ENCODE results near the gene CCER1. TPM values are rescaled to one million over a fixed set of nuclear protein-coding genes. Genes with fewer than 3 reads are reported as not detected.

The CCER1 gene
- total RNA-seq, 4 donors from 2014 or later: not detected

DNA sequence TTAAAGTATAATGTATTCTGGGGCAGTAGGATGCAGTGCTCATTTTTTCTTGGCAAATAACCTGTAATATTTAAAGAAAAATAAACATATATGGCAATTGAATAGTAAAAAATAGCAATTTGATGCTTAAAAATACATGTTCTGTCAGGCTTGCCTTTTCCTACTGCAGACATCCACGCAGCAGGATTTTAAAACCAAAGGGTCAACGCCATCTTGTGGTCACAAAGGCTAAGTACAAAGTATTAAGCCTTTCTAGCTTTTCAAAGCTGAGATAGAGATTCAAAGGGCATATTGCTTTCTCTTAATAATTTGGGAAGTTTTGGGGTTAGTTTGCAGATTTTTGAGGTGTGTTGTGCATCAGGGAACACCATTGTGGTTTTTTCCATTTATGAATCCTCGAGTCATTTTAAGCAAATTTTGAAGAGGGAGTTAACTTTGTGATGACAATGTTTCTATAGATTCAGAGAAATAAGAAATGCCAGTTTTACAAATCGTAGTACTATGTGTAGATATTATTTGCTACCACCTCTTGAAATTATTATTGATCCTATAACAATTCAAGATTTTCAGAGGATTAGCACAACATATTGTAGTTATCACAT is 4.7 kb upstream of the CCER1 start:
- Histone ChIP-seq H3K4me1 (no peaks in the 10 kb centered on the region), H3K9me3 (no peaks in the 10 kb centered on the region), H3K27ac (no peak overlapping the region), H3K27me3 (no peaks in the 10 kb centered on the region), H3K36me3 (no peaks in the 10 kb centered on the region), H3K4me3 (no peak overlapping the region)
- DNase-seq: no peak
- TF ChIP-seq, protein P1, sequence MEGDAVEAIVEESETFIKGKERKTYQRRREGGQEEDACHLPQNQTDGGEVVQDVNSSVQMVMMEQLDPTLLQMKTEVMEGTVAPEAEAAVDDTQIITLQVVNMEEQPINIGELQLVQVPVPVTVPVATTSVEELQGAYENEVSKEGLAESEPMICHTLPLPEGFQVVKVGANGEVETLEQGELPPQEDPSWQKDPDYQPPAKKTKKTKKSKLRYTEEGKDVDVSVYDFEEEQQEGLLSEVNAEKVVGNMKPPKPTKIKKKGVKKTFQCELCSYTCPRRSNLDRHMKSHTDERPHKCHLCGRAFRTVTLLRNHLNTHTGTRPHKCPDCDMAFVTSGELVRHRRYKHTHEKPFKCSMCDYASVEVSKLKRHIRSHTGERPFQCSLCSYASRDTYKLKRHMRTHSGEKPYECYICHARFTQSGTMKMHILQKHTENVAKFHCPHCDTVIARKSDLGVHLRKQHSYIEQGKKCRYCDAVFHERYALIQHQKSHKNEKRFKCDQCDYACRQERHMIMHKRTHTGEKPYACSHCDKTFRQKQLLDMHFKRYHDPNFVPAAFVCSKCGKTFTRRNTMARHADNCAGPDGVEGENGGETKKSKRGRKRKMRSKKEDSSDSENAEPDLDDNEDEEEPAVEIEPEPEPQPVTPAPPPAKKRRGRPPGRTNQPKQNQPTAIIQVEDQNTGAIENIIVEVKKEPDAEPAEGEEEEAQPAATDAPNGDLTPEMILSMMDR (IDR thresholded peaks at IDR 0.05): peak in 5 of 6 experiments; percentile 30 to 66 (median 62)
- no peak for TF ChIP-seq POLR2A (IDR thresholded peaks at IDR 0.05)

DNA sequence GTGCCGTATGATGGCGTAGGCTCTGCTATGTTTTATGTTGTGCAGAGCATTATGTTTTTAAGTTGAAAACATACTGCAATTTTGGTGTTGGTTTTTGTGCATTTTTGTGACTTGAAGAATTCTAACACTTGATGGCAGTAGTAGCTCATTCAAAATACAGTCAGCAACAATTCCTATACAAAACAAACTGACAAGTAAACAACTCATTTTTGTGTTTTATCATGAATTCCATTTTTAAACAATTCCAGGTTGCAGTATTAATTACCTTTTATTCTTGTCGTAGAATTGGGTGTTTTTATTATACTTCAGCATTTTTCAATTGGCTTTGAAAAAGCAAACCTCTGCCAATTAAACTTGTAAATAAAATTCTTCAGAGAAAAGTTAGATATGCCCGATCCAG is 4.1 kb upstream of the CCER1 start:
- no peak for DNase-seq
- TF ChIP-seq POLR2A (IDR thresholded peaks at IDR 0.05): no peak
- TF ChIP-seq, protein P1 (IDR thresholded peaks at IDR 0.05): peak in 1 of 6 experiments; percentile 7
- H3K27ac ChIP-seq: no peak overlapping the region

DNA sequence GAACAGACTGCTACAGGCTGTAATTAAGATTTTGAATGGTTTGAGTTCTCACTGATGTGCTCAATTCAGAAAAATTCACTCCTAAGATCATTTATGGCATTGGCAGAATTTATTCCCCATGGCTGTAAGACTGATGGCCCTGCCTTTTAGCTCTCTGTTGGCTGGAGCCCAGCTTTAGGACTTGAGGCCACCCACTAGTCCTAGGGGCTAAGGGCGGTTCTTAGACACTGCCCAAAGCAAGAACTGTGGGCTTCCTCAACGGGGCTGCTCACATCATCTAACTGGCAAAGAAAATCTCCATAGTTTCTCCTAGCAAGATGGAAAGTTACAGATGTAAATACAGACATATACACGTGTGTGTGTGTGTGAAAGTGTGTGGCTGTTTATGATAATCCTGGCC is 3.4 kb upstream of the CCER1 start:
- no peak overlapping the region for H3K4me3 ChIP-seq
- H3K4me1 ChIP-seq: no peaks in the 10 kb centered on the region
- TF ChIP-seq, protein P1 (IDR thresholded peaks at IDR 0.05): no peak
- no peak for TF ChIP-seq POLR2A (IDR thresholded peaks at IDR 0.05)
- no peak for DNase-seq
- H3K27ac ChIP-seq: no peak overlapping the region
- H3K9me3 ChIP-seq: no peaks in the 10 kb centered on the region
- no peaks in the 10 kb centered on the region for H3K27me3 ChIP-seq
- no peaks in the 10 kb centered on the region for H3K36me3 ChIP-seq

More for the DNA sequence above, 4.1 kb upstream of the CCER1 start:
- H3K4me3 ChIP-seq: no peak overlapping the region
- H3K4me1 ChIP-seq: no peaks in the 10 kb centered on the region
- no peaks in the 10 kb centered on the region for H3K9me3 ChIP-seq
- no peaks in the 10 kb centered on the region for H3K36me3 ChIP-seq
- H3K27me3 ChIP-seq: no peaks in the 10 kb centered on the region

DNA sequence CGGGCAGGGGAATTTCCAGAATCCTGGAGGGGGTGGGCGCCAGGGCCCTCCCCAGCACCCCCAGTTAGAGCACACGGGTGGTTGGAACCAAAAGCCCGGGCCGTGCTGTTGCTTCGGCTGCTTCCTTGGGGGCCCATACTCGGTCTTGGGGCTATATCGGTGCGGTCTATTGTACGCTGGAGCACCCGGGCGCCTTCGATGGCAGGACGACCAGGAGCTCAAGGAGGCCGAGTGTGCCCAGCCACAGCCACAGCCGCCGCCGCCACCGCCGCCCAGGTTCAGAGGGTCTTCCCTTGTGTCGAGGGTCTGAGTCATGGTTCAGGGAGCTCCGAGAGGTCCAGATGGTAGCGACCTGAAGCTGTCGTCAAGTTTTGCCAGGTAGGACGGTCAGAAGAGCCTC is 548 bp downstream of the CCER1 start:
- no peaks in the 10 kb centered on the region for H3K27me3 ChIP-seq
- H3K4me3 ChIP-seq: no peak overlapping the region
- H3K9me3 ChIP-seq: no peaks in the 10 kb centered on the region
- H3K36me3 ChIP-seq: no peaks in the 10 kb centered on the region
- no peak overlapping the region for H3K27ac ChIP-seq
- no peaks in the 10 kb centered on the region for H3K4me1 ChIP-seq
- no peak for DNase-seq
- TF ChIP-seq, protein P1 (IDR thresholded peaks at IDR 0.05): no peak
- TF ChIP-seq POLR2A (IDR thresholded peaks at IDR 0.05): no peak

DNA sequence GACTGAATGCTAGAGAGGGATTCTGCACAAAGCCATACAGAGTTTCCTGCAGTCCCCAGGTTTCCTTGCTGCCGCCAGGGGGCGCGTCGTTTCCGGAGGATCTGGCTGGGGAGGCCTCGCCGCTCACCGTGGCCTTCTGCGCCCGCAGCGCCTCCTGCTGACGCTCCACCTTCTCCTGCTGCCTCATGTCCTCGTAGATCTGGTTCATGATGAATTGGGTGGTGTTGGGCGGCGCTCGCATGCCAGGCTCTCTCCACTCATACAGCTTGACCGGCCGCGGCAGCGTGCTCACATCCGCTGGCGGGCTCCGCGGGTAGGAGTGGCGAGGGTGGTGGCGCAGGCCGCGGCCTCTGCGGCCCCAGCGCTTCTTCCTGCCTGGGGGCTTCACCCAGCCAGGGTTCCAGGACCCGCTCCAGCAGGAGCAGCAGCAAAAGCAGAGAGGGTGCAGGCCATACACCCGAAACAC is 987 bp downstream of the CCER1 start:
- H3K36me3 ChIP-seq: no peaks in the 10 kb centered on the region

More for the DNA sequence above, 987 bp downstream of the CCER1 start:
- Histone ChIP-seq H3K27ac (no peak overlapping the region), H3K4me3 (no peak overlapping the region), H3K4me1 (no peaks in the 10 kb centered on the region), H3K9me3 (no peaks in the 10 kb centered on the region), H3K27me3 (no peaks in the 10 kb centered on the region)
- DNase-seq: no peak
- no peak for TF ChIP-seq POLR2A (IDR thresholded peaks at IDR 0.05)
- TF ChIP-seq, protein P1 (IDR thresholded peaks at IDR 0.05): no peak

All from Peyer's patch (tissue), 4 donors.